ENCODE results near the gene GALNT12. TPM values are rescaled to one million over a fixed set of nuclear protein-coding genes. Genes with fewer than 3 reads are reported as not detected.

The GALNT12 gene
- total RNA-seq, 2 donors from 2014 or later, result 4.1 to 5.5 TPM

- Mint-ChIP-seq H3K4me3 (no peak overlapping the region), H3K4me1 (peaks cover 15% of the 10 kb centered on the region), H3K9me3 (no peaks in the 10 kb centered on the region), H3K36me3 (ENCODE audit: low read depth) (no peaks in the 10 kb centered on the region), H3K27me3 (peaks cover 10% of the 10 kb centered on the region), H3K27ac (no peak overlapping the region)
- no peak for ATAC-seq (replicated peaks)
Measured at GRCh38 chr9:98805506-98806272, 1.8 kb upstream of the GALNT12 start.

- Mint-ChIP-seq H3K4me3 (peak overlapping the region; percentile 80), H3K27me3 (peaks cover 10% of the 10 kb centered on the region), H3K36me3 (ENCODE audit: low read depth) (no peaks in the 10 kb centered on the region), H3K27ac (no peak overlapping the region), H3K9me3 (no peaks in the 10 kb centered on the region), H3K4me1 (peaks cover 23% of the 10 kb centered on the region)
- no peak for ATAC-seq (replicated peaks)
Measured at GRCh38 chr9:98806394-98807035, 955 bp upstream of the GALNT12 start.

- Mint-ChIP-seq H3K36me3 (ENCODE audit: low read depth) (no peaks in the 10 kb centered on the region), H3K9me3 (no peaks in the 10 kb centered on the region), H3K27ac (no peak overlapping the region), H3K4me1 (peaks cover 24% of the 10 kb centered on the region), H3K4me3 (peak overlapping the region; percentile 80), H3K27me3 (peaks cover 6% of the 10 kb centered on the region)
- peak; percentile 42 for ATAC-seq (replicated peaks)
Measured at GRCh38 chr9:98807814-98808195, 335 bp downstream of the GALNT12 start.

- peaks cover 24% of the 10 kb centered on the region for H3K4me1 Mint-ChIP-seq
- H3K9me3 Mint-ChIP-seq, result no peaks in the 10 kb centered on the region
- no peak for ATAC-seq (replicated peaks)
- peaks cover 4% of the 10 kb centered on the region for H3K27me3 Mint-ChIP-seq
- H3K27ac Mint-ChIP-seq, result no peak overlapping the region
- H3K4me3 Mint-ChIP-seq, result peak overlapping the region; percentile 80
- H3K36me3 Mint-ChIP-seq (ENCODE audit: low read depth), result no peaks in the 10 kb centered on the region
Measured at GRCh38 chr9:98808411-98808815, 943 bp downstream of the GALNT12 start.

GRCh38 chr9:98808875-98809274, 1.4 kb downstream of the GALNT12 start:
- Mint-ChIP-seq H3K9me3 (no peaks in the 10 kb centered on the region), H3K27ac (no peak overlapping the region), H3K36me3 (ENCODE audit: low read depth) (no peaks in the 10 kb centered on the region), H3K4me1 (peaks cover 24% of the 10 kb centered on the region), H3K4me3 (peak overlapping the region; percentile 80), H3K27me3 (peaks cover 3% of the 10 kb centered on the region)
- ATAC-seq (replicated peaks), result no peak

GRCh38 chr9:98809311-98810101, 2.0 kb downstream of the GALNT12 start:
- Mint-ChIP-seq H3K4me3 (peak overlapping the region; percentile 80), H3K9me3 (no peaks in the 10 kb centered on the region), H3K27ac (no peak overlapping the region), H3K4me1 (peaks cover 24% of the 10 kb centered on the region), H3K27me3 (peaks cover 3% of the 10 kb centered on the region), H3K36me3 (ENCODE audit: low read depth) (no peaks in the 10 kb centered on the region)
- ATAC-seq (replicated peaks), result no peak

- Mint-ChIP-seq H3K36me3 (ENCODE audit: low read depth) (no peaks in the 10 kb centered on the region), H3K4me1 (peaks cover 24% of the 10 kb centered on the region), H3K27me3 (no peaks in the 10 kb centered on the region), H3K27ac (no peak overlapping the region), H3K9me3 (no peaks in the 10 kb centered on the region), H3K4me3 (no peak overlapping the region)
- ATAC-seq (replicated peaks), result no peak
Measured at GRCh38 chr9:98810102-98810842, 2.8 kb downstream of the GALNT12 start.

- H3K9me3 Mint-ChIP-seq, result no peaks in the 10 kb centered on the region
- peak; percentile 86 for ATAC-seq (replicated peaks)
- H3K36me3 Mint-ChIP-seq (ENCODE audit: low read depth), result no peaks in the 10 kb centered on the region
- H3K4me1 Mint-ChIP-seq, result peaks cover 24% of the 10 kb centered on the region
- H3K27me3 Mint-ChIP-seq, result no peaks in the 10 kb centered on the region
- no peak overlapping the region for H3K27ac Mint-ChIP-seq
- H3K4me3 Mint-ChIP-seq, result peak overlapping the region; percentile 54
Measured at GRCh38 chr9:98811051-98811650, 3.7 kb downstream of the GALNT12 start.

GRCh38 chr9:98815391-98815951, 8.0 kb downstream of the GALNT12 start:
- Mint-ChIP-seq H3K36me3 (ENCODE audit: low read depth) (no peaks in the 10 kb centered on the region), H3K27ac (no peak overlapping the region), H3K4me1 (peaks cover 17% of the 10 kb centered on the region), H3K9me3 (no peaks in the 10 kb centered on the region), H3K4me3 (no peak overlapping the region), H3K27me3 (no peaks in the 10 kb centered on the region)
- no peak for ATAC-seq (replicated peaks)

- Mint-ChIP-seq H3K36me3 (ENCODE audit: low read depth) (no peaks in the 10 kb centered on the region), H3K4me3 (no peak overlapping the region), H3K27me3 (no peaks in the 10 kb centered on the region), H3K9me3 (no peaks in the 10 kb centered on the region), H3K4me1 (peaks cover 12% of the 10 kb centered on the region), H3K27ac (no peak overlapping the region)
- no peak for ATAC-seq (replicated peaks)
Measured at GRCh38 chr9:98818764-98819163, 11.3 kb downstream of the GALNT12 start.

GRCh38 chr9:98819231-98819630, 11.8 kb downstream of the GALNT12 start:
- H3K9me3 Mint-ChIP-seq, result no peaks in the 10 kb centered on the region
- no peaks in the 10 kb centered on the region for H3K27me3 Mint-ChIP-seq
- H3K27ac Mint-ChIP-seq, result no peak overlapping the region
- no peaks in the 10 kb centered on the region for H3K36me3 Mint-ChIP-seq (ENCODE audit: low read depth)
- ATAC-seq (replicated peaks), result no peak
- no peak overlapping the region for H3K4me3 Mint-ChIP-seq
- H3K4me1 Mint-ChIP-seq, result peaks cover 12% of the 10 kb centered on the region

- Mint-ChIP-seq H3K4me1 (peaks cover 12% of the 10 kb centered on the region), H3K36me3 (ENCODE audit: low read depth) (no peaks in the 10 kb centered on the region), H3K4me3 (no peak overlapping the region), H3K27me3 (no peaks in the 10 kb centered on the region), H3K27ac (no peak overlapping the region), H3K9me3 (no peaks in the 10 kb centered on the region)
- ATAC-seq (replicated peaks), result no peak
Measured at GRCh38 chr9:98821831-98822230, 14.4 kb downstream of the GALNT12 start.

- peaks cover 12% of the 10 kb centered on the region for H3K4me1 Mint-ChIP-seq
- peaks cover 6% of the 10 kb centered on the region for H3K36me3 Mint-ChIP-seq (ENCODE audit: low read depth)
- no peaks in the 10 kb centered on the region for H3K27me3 Mint-ChIP-seq
- no peak overlapping the region for H3K27ac Mint-ChIP-seq
- ATAC-seq (replicated peaks), result no peak
- H3K4me3 Mint-ChIP-seq, result no peak overlapping the region
- H3K9me3 Mint-ChIP-seq, result no peaks in the 10 kb centered on the region
Measured at GRCh38 chr9:98822661-98823060, 15.2 kb downstream of the GALNT12 start.
